Measurements from ENCODE around the gene MOCS3.
"Not testable (repeated sequence)": the region's sequence is repeated elsewhere in the genome, so short reads cannot be mapped to it uniquely, and the experiment has no call there.

The MOCS3 gene

GRCh38 chr20:50932016-50932485 is 26.6 kb upstream of the MOCS3 start:
- DNase-seq = no peak

DNA sequence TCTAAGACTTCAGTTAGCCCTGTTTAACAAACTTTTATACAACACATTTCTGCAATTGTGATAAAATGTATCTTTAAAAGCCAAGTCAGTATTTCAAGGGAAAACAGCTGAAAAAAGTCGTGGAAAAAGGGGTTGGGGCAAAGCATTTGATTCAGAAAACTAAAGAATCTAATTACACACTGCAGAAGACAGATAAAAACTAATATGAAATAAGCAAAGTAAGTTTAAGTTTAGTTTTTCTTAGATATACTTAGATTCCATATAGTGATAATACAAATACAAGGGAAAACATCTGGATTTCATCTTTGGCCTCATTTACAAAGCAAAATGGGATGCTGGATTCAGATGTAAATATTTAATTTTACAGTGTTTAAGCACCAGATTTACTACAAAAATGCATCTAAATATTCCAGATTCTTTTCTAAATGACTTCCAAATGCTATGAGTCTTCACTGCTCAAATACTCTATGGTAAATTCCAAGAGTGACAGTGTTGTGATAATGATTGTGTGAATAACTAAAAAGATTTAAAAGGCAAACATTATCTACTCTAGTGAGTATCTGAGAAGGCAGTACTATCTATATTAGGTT is 25.8 kb upstream of the MOCS3 start:
- DNase-seq = no peak

DNA sequence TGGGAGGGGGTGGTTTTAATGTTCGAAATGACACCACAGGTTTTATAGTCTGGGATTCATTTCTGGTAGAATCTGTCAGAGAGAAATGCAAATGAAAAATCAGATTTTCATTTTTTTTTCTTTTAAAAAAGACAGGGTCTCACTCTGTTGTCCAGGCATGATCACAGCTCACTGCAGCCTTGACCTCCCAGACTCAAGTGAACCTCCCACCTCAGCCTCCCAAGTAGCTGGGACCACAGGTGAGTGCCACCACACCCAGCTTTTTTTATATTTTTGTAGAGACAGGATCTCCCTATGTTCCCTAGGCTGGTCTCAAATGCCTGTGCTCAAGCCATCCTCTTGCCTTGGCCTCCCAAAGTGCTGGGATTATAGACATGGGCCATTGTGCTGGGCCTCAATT is 25.0 kb upstream of the MOCS3 start:
- DNase-seq = no peak

DNA sequence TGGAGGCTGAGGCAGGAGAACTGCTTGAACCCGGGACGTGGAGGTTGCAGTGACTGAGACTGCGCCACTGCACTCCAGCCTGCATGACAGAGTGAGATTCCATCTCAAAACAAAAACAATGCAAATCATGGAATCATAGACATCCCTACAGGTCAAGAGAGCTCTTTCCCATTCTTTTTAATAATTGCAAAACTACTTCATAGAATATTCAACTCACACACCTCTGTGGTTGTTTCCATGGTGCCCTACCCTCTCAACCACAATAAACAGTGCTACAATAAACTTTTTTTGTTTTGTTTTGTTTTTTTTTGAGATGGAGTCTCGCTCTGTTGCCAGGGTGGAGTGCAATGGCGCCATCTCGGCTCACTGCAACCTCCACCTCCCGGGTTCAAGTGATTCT is 15.5 kb upstream of the MOCS3 start:
- no peak for DNase-seq

GRCh38 chr20:50948132-50948785 is 10.4 kb upstream of the MOCS3 start:
- DNase-seq = no peak

- DNase-seq = no peak
Measured at GRCh38 chr20:50953196-50953595, 5.4 kb upstream of the MOCS3 start.

DNA sequence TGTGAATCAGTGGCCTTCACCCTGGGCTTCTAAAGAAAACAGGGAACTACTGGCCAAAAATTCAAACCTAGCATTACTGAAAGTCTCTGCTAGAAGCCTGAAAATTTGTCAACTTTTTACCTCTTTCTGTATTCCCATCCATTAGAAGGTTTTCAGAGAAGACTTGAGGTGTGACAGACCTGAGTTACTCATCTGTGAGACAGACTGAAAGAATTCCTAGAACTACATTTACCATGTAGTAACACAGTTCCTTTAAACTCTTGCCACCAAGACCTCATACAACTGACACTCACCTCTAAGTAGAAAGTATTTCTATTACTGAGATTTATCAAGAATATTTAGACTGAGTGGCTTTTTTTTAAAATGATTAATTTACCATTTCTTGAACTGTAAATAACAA is 4.8 kb upstream of the MOCS3 start:
- DNase-seq = no peak

- no peak for DNase-seq
Measured at GRCh38 chr20:50957276-50957675, 1.3 kb upstream of the MOCS3 start.

DNA sequence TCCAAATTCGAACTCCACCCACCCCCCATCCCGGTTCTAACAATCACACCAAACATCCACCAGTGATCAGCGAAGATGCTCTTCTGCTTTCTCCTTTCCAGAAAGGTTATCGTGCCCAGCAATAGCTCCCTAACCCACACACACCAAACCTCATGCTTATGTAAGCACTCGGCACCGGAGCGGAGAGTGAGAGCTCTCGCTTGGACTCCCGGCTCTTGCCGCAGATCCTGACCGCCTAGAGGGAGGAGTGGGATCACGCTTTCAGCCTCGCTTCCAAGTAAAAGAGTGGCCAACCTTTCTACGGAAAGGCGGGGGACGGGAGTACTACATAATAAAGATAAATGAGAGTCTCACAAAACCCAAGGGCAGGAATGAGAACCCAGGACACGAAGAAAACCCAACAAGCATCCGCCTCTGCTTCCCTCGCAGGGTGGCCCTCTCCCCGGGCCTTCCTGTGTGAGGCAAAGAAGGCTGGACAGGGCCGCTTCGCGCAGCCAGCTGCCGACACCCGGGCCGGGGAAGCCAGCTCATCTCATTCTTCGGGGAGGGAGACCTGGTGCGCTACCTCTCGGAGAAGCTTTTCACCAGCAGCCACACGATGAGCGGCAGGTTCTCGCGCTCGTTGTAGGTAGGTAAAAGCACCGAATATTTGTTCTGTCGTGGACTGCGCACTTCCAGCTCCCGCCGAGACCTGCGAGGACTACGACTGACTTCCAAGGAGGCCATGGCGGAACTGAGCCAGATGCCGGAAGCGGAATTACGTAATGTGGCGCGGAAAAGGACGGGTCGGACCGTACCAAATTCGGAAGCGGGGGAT is 612 bp upstream of the MOCS3 start, which contains the start of gene DPM1:
Gene DPM1 (minus strand): TSS at position 735 of the 817 bp plus-strand sequence. CDS start 9 bp downstream, at position 726.
- DNase-seq = peak; percentile 94

- DNase-seq = no peak
Measured at GRCh38 chr20:50959543-50960126, 1.0 kb downstream of the MOCS3 start.

GRCh38 chr20:50967586-50967985 is 9.0 kb downstream of the MOCS3 start:
- DNase-seq = no peak

DNA sequence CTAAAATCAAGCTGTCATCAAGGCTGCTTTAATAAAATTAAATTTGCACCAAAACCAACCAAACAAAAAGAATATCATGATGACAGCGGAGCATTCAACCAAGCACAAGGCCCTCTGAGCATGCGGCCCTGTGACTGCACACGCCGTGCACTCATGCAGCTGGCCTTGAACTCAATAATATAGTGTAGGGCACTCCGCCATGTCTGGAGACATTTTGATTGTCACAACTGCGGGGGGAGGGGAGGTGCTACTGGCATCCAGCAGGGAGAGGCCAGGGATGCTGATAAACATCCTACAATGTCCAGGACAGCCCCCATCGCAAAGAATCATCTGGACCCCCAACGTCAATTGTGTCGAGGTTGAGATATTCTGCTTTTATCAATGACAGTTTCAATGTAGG is 9.7 kb downstream of the MOCS3 start:
- no peak for DNase-seq

GRCh38 chr20:50969435-50969834 is 10.8 kb downstream of the MOCS3 start:
- DNase-seq = no peak

GRCh38 chr20:50969912-50970311 is 11.3 kb downstream of the MOCS3 start:
- DNase-seq = no peak

GRCh38 chr20:50975701-50976330 is 17.2 kb downstream of the MOCS3 start:
- no peak for DNase-seq

DNA sequence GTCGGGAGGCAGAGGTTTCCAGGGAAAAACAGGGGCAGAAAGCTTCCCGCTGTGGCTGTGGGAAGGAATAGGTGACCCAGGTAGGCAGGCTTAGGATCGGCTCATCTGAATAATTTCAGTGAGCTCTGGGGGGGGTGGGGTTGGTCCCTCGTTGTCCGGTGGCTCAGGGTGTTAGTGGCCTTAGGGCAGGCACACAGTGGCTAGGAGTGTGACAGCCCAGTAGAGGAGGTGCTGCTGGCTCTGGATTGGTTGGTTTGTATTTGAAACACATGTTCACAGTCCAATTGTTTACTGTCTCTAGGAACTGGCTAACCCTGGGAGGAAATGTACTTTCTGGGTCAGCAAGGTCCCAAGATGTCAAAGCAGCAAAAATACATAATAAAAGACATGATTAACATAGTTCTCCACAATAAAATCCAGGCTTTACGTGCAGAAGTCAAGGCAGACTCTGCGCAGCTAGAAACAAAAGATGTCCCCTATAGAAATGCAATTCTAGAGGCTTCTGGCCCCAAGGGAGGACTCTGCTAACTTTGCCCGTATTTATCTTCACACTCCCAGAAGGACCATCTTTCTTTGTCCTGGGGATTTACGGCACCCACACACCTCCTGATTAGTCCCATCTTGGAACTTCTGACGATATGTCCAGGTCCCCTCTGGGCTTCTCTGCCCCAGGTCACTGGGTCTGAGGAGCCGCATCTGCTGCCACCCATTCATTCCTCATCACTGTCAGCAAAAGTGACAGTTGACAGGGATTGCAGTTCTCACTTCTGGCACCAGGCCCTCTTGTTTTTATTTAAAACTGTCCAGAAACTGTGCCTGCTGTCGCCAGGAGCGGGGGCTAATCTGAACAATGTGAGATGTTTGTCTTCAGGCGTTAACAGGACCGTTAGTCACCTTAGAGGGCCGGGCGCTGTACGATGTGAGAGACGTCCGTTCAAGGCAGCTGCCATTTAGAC is 18.7 kb downstream of the MOCS3 start:
- DNase-seq = no peak

DNA sequence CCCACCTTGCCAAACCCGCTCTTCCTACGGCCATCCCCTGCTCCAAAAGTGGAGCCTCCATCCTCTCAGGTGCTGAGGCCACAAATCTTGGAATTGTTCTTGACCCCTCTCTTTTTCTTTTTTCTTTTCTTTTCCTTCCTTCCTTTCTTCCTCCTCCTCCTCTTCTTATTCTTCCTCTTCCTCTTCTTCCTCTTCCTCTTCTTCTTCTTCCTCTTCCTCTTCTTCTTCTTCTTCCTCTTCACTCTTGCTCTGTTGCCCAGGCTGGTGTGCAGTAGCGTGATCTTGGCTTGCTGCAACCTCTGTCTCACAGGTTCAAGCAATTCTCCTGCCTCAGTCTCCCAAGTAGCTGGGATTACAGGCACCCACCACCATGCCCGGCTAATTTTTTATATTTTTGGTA is 19.9 kb downstream of the MOCS3 start:
- not testable (repeated sequence) for DNase-seq

DNA sequence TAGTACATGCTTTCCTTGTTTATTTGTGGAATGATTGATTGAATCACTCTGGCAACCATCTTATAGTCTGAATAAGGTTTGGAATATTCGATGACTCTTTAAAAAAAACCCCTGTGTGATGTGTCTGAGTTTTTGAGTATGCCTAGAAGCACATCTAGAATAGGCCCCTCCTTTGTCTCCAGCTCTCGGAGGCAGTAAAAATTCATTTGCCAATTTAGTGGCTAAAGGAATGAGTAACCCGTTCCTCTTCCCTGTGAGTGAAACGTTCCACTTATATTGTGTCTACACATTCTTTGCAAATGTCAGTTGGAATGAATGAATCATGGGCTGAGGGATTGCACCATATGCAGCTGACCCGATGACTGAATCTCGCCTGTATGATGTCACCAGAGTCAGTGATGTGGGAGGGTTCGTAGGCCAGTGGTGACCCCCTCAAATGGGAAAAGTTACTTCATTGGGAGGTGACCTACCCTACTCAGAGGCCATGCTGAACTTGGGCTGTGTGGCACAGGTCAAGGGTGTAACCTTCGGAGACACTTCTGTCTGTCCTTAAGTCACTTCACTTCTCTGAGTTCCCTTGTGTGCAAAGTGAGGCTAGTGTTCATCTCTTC is 21.6 kb downstream of the MOCS3 start:
- DNase-seq = no peak

DNA sequence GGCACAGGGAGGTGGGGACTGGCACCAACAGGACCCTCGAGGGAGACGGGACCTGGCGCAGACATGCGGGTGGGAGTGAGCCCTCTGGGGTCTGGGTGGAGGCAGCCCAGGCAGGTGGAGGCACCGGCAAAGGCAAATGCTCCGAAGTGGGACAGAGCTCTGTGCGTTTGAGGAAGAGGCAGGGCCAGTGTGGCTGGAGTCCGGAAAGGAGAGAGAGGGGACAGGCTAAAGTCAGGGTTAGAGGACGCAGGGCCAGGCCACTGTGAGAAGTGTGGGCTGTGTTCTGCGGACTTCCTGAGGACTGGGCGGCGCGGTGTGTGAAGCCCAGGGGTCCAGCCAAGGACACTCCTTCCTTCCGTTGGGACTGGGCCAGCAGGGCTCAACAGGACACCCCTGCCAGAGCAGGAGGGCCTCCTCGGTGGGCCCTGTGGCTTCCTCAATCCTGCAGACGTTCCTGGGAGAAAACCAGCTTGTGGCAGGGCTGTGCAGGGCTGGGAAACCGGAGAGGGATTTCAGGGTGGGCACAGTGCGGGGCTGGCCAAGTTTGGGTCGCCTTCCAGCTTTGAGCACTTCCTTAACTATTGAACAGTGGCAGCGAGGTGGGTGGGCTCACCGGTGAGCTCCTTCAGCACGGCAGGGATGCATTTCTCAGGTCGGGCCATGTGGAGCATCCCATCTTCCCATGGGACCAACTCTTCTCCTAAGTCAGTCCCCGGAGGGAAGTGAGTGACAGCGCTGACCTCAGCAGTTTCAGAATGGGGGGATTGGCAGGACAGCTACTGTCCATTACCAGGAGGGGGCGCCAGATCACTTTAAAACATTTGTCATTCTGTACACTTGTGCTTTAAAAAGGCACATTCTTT is 22.5 kb downstream of the MOCS3 start:
- DNase-seq = peak; percentile 63

GRCh38 chr20:50981714-50982048 is 23.1 kb downstream of the MOCS3 start:
- no peak for DNase-seq
